ENCODE results near the gene ENTPD7.

ENTPD7 gene

GRCh38 chr10:99682032-99682431, 22.7 kb downstream of the ENTPD7 start:
- H3F3A ChIP-seq (ENCODE audit: insufficient read depth): no peaks in the 10 kb centered on the region; the same call in 1 of the 2 replicates
- no peak overlapping the region for H3K9ac ChIP-seq (ENCODE audit: low read length)
- H3K9me3 ChIP-seq (ENCODE audit: insufficient read depth, low read length): no peaks in the 10 kb centered on the region
- no peaks in the 10 kb centered on the region for H4K20me1 ChIP-seq (ENCODE audit: low read depth, low read length)
- H3K4me3 ChIP-seq (ENCODE audit: insufficient read depth, low read length, poor library complexity, severe bottlenecking): no peak overlapping the region
- no peak overlapping the region for H3K27ac ChIP-seq (ENCODE audit: low read depth, low read length)
- no peak overlapping the region for H3K4me2 ChIP-seq (ENCODE audit: low read depth, low read length, poor library complexity, severe bottlenecking)
- no peaks in the 10 kb centered on the region for H3K9me2 ChIP-seq (replicated peaks; ENCODE audit: insufficient read depth, low read length)
- TF ChIP-seq, protein P1, sequence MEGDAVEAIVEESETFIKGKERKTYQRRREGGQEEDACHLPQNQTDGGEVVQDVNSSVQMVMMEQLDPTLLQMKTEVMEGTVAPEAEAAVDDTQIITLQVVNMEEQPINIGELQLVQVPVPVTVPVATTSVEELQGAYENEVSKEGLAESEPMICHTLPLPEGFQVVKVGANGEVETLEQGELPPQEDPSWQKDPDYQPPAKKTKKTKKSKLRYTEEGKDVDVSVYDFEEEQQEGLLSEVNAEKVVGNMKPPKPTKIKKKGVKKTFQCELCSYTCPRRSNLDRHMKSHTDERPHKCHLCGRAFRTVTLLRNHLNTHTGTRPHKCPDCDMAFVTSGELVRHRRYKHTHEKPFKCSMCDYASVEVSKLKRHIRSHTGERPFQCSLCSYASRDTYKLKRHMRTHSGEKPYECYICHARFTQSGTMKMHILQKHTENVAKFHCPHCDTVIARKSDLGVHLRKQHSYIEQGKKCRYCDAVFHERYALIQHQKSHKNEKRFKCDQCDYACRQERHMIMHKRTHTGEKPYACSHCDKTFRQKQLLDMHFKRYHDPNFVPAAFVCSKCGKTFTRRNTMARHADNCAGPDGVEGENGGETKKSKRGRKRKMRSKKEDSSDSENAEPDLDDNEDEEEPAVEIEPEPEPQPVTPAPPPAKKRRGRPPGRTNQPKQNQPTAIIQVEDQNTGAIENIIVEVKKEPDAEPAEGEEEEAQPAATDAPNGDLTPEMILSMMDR (IDR thresholded peaks at IDR 0.05; ENCODE audit: insufficient read depth, low read length, poor library complexity, severe bottlenecking): no peak
- TF ChIP-seq EZH2phosphoT487 (conservative IDR thresholded peaks at IDR 0.05; ENCODE audit: low read length): no peak
- no peaks in the 10 kb centered on the region for H3K27me3 ChIP-seq (ENCODE audit: low read length)
- no peaks in the 10 kb centered on the region for H3K36me3 ChIP-seq (ENCODE audit: low read length)
- H2AFZ ChIP-seq (ENCODE audit: low read depth, low read length, severe bottlenecking): no peak overlapping the region
- H3K79me2 ChIP-seq (ENCODE audit: insufficient read depth, low read length): no peaks in the 10 kb centered on the region

- no peaks in the 10 kb centered on the region; the same call in 1 of the 2 replicates for H3F3A ChIP-seq (ENCODE audit: insufficient read depth)
- H3K9me3 ChIP-seq (ENCODE audit: insufficient read depth, low read length): no peaks in the 10 kb centered on the region
- H3K27ac ChIP-seq (ENCODE audit: low read depth, low read length): no peak overlapping the region
- no peak overlapping the region for H3K4me2 ChIP-seq (ENCODE audit: low read depth, low read length, poor library complexity, severe bottlenecking)
- no peak overlapping the region for H2AFZ ChIP-seq (ENCODE audit: low read depth, low read length, severe bottlenecking)
- H3K4me3 ChIP-seq (ENCODE audit: insufficient read depth, low read length, poor library complexity, severe bottlenecking): no peak overlapping the region
- no peaks in the 10 kb centered on the region for H3K27me3 ChIP-seq (ENCODE audit: low read length)
- no peak overlapping the region for H3K9ac ChIP-seq (ENCODE audit: low read length)
- H3K36me3 ChIP-seq (ENCODE audit: low read length): no peaks in the 10 kb centered on the region
- TF ChIP-seq EZH2phosphoT487 (conservative IDR thresholded peaks at IDR 0.05; ENCODE audit: low read length): no peak
- TF ChIP-seq, protein P1 (IDR thresholded peaks at IDR 0.05; ENCODE audit: insufficient read depth, low read length, poor library complexity, severe bottlenecking): no peak
- H3K79me2 ChIP-seq (ENCODE audit: insufficient read depth, low read length): no peaks in the 10 kb centered on the region
- H3K9me2 ChIP-seq (replicated peaks; ENCODE audit: insufficient read depth, low read length): no peaks in the 10 kb centered on the region
- H4K20me1 ChIP-seq (ENCODE audit: low read depth, low read length): no peaks in the 10 kb centered on the region
These were observed 23.4 kb downstream of the ENTPD7 start for GRCh38 chr10:99682752-99683151.

DNA sequence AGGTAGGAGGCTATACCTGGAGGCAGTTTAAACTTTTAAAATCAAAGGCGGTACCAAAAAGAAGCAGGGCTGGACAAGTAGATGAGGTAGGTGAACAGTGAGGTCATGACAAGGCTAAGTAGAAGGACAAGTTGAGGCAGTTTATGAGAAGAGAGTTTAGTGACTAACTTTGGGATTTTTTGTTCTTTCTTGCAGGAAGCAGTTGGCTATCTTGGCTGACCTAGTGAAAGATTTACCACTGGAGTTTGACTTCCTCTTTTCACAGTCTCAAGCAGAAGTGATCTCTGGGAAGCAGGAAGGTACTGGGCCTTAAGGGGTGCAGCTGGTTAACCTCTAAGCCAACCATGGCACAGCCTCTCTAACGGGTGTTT, 26.3 kb downstream of the ENTPD7 start:
- H3K4me2 ChIP-seq (ENCODE audit: low read depth, low read length, poor library complexity, severe bottlenecking): no peak overlapping the region
- H3K36me3 ChIP-seq (ENCODE audit: low read length): no peaks in the 10 kb centered on the region
- H3K79me2 ChIP-seq (ENCODE audit: insufficient read depth, low read length): no peaks in the 10 kb centered on the region
- H3K9ac ChIP-seq (ENCODE audit: low read length): no peak overlapping the region
- H3K27ac ChIP-seq (ENCODE audit: low read depth, low read length): no peak overlapping the region
- no peak overlapping the region for H3K4me3 ChIP-seq (ENCODE audit: insufficient read depth, low read length, poor library complexity, severe bottlenecking)
- H3K9me3 ChIP-seq (ENCODE audit: insufficient read depth, low read length): no peaks in the 10 kb centered on the region
- no peaks in the 10 kb centered on the region; the same call in 1 of the 2 replicates for H3F3A ChIP-seq (ENCODE audit: insufficient read depth)
- H2AFZ ChIP-seq (ENCODE audit: low read depth, low read length, severe bottlenecking): no peak overlapping the region
- H3K27me3 ChIP-seq (ENCODE audit: low read length): no peaks in the 10 kb centered on the region
- H3K9me2 ChIP-seq (replicated peaks; ENCODE audit: insufficient read depth, low read length): no peaks in the 10 kb centered on the region
- H4K20me1 ChIP-seq (ENCODE audit: low read depth, low read length): no peaks in the 10 kb centered on the region
- TF ChIP-seq, protein P1 (IDR thresholded peaks at IDR 0.05; ENCODE audit: insufficient read depth, low read length, poor library complexity, severe bottlenecking): no peak
- TF ChIP-seq EZH2phosphoT487 (conservative IDR thresholded peaks at IDR 0.05; ENCODE audit: low read length): no peak

Measured in SU-DHL-6 (cell line).